SH-SY5Y (cell line): Measurements from ENCODE around the gene TNIK.

ENCODE experiments used
- GATA2 ChIP-seq: IDR thresholded peaks from 2 replicates; pipeline ENCODE4 v1.6.1; 2011; ENCODE audit warnings: mild to moderate bottlenecking, low read depth, low read length
- GATA3 ChIP-seq: IDR thresholded peaks from 2 replicates; pipeline ENCODE4 v1.6.1; 2011; ENCODE audit warnings: low read depth, mild to moderate bottlenecking, low read length, moderate library complexity

- TF ChIP-seq GATA3: no peak
- TF ChIP-seq GATA2: no peak
Observed at GRCh38 chr3:171455603-171456550, 4.3 kb downstream of the TNIK start.
